SIG-M5 treated with dmso at 0.1 percent for 504 hours (cell line): ENCODE measurements around the gene CCDC97.
A peak's percentile ranks its signal among the peaks of the same experiment; 100 is the strongest.
"Not testable (repeated sequence)": the region's sequence is repeated elsewhere in the genome, so short reads cannot be mapped to it uniquely, and the experiment has no call there.

Experiments used
- DNase-seq: peaks from one replicate; lab custom pipeline; 2025; ENCODE audit not compliant: unreplicated experiment; lab: John Stamatoyannopoulos, UW

The CCDC97 gene

DNA sequence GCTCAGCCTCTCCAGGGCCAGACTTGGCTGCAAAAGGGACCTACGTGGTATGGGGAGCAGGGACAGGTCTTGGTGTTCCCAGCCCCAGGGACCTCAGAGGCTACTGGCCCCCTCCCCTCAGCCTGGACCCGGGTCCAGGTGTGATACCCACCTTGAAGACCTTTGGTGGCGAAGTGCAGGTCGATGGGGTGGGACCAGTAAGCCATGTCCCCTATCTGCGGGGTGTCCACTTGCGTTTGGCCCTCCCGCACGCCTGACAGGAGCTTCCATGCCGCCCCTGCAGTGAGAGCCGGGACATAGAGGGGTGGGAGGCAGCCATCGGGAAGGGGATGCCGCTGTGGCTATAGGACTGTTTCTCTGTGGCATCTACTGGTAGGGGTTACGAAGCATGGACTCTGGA is 47.8 kb downstream of the CCDC97 start:
- DNase-seq: no peak

DNA sequence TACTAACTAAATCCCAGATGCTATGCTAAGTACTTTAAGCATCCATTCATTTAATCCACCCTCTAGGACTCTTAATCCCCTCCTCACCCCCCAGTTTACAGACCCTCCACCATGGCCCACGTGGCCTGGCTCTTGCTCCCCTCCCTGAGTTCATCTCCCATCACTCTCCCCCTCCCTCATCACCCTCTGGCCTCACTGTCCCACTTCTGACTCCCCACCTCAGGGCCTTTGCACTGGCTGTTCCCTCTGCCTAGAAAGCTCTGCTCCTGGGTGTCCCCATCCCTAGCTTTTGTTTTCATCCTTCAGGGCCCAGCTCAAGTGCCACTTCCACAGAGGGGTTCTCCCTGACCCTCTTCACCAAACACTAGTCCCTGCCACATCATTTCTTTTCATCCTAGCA is 49.8 kb downstream of the CCDC97 start:
- no peak for DNase-seq

DNA sequence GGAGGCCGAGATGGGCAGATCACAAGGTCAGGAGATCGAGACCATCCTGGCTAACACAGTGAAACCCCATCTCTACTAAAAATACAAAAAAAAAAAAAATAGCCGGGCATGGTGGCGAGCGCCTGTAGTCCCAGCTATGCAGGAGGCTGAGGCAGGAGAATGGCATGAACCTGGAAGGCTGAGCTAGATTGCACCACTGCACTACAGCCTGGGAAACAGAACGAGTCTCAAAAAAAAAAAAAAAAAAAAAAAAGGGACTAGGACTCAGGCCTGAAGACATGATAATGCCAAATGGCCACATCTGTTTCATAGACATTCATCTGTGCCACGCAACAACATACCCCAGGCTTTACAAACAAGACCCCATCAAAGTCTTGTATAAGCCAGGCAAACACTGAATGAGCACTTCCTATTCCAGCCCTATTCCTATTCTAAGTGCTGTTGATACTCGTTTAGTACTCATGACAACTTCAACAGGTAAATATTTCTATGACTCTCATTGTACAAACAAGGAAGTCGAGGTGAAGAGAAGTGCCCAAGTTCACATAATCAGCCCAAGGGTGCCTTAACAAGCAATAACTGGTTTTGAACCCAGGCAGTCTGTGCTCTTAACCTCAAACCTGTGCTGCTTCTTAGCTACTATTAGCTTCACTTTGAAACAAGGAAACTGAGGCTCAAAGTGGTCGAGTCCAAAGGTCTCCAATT is 52.3 kb downstream of the CCDC97 start:
- no peak for DNase-seq

DNA sequence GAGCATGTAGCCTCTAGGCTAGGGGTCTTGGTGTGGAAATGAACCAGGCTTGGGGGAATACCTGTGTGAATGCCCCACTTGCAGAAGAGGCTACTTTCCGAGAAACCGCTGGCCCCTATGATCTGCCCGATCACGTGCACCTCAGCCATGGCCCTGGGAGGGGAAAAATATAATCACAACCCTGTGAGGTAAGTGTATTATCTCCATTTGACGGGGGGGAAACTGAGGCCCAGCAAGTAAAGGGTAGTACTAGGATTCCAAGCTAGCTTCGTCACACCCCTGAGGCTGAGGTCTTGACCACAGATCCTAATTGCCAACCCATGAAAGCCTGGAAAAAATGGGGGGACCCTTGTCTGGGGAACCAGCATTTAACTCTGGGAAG is 53.4 kb downstream of the CCDC97 start:
- DNase-seq: no peak

DNA sequence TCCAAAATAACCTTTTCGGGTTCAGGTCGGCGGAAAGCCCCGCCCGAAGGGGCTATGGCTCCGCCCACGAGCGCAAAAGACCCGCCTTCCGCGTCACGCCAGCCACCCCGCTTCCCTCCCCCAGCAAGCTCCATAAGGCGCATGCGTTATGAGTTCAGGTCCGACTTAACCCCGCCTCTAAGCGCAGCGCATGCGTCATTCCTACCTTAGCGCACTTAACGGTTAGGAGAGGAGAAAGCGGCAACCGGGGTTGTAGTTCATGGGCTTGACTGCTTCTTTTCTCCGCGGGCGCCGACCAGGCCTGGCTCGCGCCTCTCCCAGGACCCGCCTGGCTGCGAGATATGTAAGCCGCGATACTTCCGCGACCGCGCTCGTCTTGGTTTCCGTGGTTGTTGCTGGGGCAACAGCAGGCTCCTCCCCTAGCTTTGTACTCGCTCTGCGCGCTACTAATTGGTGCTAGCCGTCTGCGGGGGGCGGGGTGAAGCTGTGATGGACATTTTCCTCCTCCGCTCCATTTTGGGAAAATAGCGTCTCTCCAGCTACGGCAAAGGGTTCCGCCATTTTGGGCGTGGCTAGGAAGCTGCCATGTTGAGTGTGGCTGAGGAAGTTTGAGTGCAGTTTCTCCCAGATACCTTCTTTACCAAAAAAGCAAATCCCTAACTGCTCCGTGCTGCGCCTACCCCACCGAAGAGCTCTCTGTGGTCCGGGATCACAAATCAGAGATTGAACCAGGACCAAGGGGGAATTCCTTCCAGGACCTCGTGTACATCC is 54.0 kb downstream of the CCDC97 start, which contains the start of gene B9D2:
Gene B9D2, minus strand, starts transcription at position 397 of the 771 bp plus-strand sequence. CDS start 630 bp downstream, outside the sequence.
- DNase-seq: peak; percentile 98

DNA sequence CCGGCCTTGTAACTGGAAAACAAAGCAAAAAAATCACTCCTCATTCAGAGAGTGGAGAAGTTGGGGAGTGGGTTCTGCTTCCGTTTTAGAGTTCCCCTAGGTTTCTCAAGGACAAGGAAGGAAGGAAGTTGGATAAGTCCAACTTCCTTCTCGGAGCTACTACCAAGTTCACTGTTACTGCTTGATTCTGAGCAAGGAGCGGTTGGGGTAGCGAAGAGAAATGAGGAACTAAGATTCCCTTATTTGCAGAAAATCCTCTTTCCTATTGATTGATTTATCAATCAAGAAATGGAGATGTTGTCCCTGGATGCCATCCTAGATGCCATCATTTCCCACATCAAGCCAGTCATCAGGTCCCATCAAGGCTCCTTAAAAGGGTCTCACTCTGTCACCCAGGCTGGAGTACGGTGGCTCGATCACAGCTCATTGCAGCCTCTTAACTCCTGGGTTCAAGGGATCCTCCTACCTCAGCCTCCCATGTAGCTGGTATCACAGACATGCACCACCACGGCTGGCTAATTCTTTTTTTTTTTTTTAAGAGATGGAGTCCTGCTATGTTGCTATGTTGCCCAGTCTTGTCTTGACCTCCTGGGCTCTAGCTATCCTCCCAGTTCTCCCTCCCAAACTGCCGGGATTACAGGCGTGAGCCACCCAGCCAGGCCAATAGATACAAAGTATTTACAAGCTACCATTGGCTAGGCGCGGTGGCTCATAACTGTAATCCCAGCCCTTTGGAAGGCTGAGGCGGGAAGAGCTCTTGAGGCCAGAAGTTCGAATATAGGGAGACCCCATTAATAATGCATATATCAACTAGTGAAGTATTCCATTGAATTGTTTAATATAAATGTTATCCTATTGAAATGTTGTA is 54.8 kb downstream of the CCDC97 start:
- peak; percentile 81 for DNase-seq

DNA sequence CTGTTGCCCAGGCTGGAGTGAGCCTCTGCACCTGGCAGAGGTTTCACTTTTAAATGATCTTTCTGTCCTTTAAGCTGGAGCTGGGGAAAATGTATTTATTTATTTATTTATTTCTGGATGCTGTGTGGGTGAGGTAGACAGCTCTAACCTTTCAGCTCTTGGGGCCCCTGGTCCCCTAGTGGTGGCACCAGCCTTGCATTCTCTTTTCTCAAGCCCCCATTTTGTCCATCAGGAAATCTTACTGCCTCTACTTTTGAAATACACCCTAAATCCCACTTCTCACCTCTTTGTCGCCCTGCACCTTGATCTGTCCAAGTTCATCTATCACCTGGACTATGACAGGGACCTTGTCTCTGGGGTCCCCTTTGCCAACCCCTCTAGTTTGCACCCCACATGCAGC is 56.1 kb downstream of the CCDC97 start:
- no peak for DNase-seq

DNA sequence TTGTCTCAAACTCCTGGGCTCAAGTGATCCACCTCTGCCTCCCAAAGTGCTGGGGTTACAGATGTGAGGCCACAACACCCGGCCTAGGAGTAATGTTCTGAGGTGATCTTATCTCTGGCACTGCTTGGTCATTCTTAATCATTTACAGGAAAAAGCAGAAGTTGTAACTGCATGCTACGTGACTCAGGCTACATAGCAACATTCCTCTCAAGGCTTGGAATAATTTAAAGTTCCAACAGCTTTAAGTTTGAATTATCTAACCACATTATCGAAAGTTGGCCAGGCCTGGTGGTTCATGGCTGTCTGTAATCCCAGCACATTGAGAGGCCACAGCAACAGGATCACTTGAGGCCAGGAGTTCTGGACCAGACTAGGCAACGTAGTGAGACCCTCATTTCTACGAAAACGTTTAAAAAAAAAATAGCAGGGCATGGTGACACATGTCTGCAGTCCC is 57.9 kb downstream of the CCDC97 start:
- peak; percentile 65 for DNase-seq

DNA sequence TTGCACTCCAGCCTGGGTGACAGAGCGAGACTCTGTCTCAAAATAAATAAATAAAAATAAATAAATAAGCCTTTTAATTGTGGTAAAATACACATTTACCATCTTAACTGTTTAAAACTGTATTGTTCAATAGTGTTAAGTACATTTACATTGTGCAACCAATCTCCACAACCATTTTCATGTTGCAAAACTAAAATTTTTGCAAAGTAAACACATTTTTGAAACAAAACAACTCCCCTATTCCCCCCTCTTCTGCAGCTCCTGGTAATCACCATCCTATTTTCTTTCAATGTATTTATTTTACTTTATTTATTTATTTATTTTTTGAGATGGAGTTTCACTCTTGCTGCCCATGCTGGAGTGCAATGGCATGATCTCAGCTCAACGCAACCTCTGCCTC is 59.8 kb downstream of the CCDC97 start:
- no peak for DNase-seq

DNA sequence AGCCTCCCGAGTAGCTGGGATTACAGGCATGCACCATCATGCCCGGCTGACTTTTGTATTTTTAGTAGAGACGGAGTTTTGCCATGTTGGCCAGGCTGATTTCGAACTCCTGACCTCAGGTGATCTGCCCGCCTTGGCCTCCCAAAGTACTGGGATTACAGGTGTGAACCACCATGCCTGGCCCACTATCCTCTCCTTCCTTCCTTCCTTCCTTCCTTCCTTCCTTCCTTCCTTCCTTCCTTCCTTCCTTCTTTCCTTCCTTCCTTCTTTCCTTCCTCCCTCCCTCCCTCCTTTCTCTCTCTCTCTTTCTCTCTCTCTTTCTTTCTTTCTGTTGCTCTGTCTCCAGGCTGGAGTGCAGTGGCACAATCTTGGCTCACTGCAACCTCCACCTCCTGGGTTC is 61.1 kb downstream of the CCDC97 start:
- DNase-seq: not testable (repeated sequence)

DNA sequence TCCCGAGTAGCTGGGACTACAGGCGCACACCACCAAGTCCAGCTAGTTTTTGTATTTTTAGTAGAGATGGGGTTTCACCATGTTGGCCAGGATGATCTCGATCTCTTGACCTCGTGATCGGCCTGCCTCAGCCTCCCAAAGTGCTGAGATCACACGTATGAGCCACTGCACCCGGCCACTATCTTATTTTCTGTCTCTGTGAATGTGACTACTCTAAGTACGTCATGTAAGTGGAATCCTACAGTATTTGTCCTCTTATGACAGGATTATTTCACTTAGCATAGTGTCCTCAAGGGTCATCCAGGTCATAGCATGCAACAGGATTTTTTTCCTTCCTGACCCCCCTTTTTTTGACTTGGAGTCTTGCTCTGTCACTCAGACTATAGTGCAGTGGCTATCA is 61.6 kb downstream of the CCDC97 start:
- no peak for DNase-seq

DNA sequence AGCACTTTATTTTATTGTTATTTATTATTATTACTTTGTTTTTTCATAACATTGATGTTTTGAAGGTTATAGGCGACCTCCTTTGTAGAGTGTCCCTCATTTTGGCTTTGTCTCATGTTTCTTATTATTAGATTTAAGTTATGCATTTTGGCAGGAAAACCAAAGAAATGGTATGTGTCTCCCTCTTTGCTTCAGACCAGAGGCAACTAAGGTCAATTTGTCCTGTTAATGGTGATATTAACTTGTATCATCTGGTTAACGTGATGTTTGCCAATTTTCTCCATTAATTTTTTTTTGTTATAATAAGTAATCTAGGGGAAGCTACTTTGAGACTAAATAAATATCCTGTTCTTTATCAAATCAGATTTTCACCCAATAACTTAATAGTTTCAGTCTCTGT is 62.5 kb downstream of the CCDC97 start:
- DNase-seq: no peak

DNA sequence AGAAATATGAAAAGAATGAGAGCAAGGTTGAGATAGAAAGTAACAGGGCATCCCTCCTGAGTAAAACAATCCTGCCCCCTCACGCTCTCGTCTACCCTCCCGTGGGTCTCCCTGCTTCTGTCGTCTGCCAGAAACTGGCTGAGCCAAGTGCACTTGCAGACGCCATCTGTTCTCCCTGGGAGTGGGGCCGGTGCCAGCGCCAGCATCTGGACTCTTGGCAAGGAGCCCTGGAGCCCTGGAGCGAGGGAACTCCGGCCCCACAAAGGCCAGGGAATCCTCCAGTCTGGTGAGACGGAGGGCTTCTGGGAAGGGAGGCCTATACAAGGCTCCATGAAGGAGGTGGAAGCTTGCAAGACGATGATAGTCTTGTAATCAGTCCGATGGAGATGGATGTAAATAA is 64.0 kb downstream of the CCDC97 start:
- no peak for DNase-seq
